Peyer's patch (tissue), 4 donors: Measurements from ENCODE around the gene KCTD13.
"Not testable (repeated sequence)": the region's sequence is repeated elsewhere in the genome, so short reads cannot be mapped to it uniquely, and the experiment has no call there.

Experiments used
- CTCF ChIP-seq, 6 experiments: fragments of 450-650 bp in 4 of 6; fragments of 200-600 bp in 2 of 6; sonication (generic) in 1 of 6; IDR thresholded peaks; one replicate each; pipeline ENCODE4 v1.5.1; 2017 to 2019; ENCODE audit warnings: antibody characterized with exemption in 6 of 6, mild to moderate bottlenecking in 3 of 6, moderate library complexity in 1 of 6
- POLR2A ChIP-seq, 2 donors: fragments of 450-650 bp; IDR thresholded peaks; one replicate each; pipeline ENCODE4 v1.5.1; 2017; ENCODE audit warnings: antibody characterized with exemption in 2 of 2, mild to moderate bottlenecking in 2 of 2, moderate library complexity in 2 of 2

GRCh38 chr16:29931750-29932149, 5.7 kb upstream of the KCTD13 start:
- TF ChIP-seq CTCF, POLR2A (IDR thresholded peaks at IDR 0.05): not testable (repeated sequence)
